HUES48 (cell line): ENCODE data around the gene CTSH.
"Not testable (repeated sequence)": the region's sequence is repeated elsewhere in the genome, so short reads cannot be mapped to it uniquely, and the experiment has no call there.

Experiments used
- H3K27ac ChIP-seq: one replicate; pipeline ENCODE4 v1.7.0; 2013; ENCODE audit warnings: low read depth, low read length, inconsistent platforms
- H3K27me3 ChIP-seq: 2 replicates; pipeline ENCODE4 v1.6.1; 2013; ENCODE audit warnings: mild to moderate bottlenecking, low read length; ENCODE audit not compliant: control insufficient read depth, insufficient read depth
- H3K36me3 ChIP-seq: 2 replicates; pipeline ENCODE4 v1.6.1; 2013; ENCODE audit warnings: low read length; ENCODE audit not compliant: control insufficient read depth, insufficient read depth
- H3K4me1 ChIP-seq: 2 replicates; pipeline ENCODE4 v1.6.1; 2013; ENCODE audit warnings: mild to moderate bottlenecking, low read length; ENCODE audit not compliant: control insufficient read depth, insufficient read depth
- H3K4me3 ChIP-seq: 2 replicates; pipeline ENCODE4 v1.5.1; 2013; ENCODE audit warnings: mild to moderate bottlenecking, low read depth, low read length
- H3K9ac ChIP-seq: 2 replicates; pipeline ENCODE4 v1.6.1; 2013; ENCODE audit warnings: mild to moderate bottlenecking, low read depth, low read length, moderate library complexity
- H3K9me3 ChIP-seq: 2 replicates; pipeline ENCODE4 v1.6.1; 2013; ENCODE audit warnings: low read length; ENCODE audit not compliant: control insufficient read depth, insufficient read depth

Gene CTSH

DNA sequence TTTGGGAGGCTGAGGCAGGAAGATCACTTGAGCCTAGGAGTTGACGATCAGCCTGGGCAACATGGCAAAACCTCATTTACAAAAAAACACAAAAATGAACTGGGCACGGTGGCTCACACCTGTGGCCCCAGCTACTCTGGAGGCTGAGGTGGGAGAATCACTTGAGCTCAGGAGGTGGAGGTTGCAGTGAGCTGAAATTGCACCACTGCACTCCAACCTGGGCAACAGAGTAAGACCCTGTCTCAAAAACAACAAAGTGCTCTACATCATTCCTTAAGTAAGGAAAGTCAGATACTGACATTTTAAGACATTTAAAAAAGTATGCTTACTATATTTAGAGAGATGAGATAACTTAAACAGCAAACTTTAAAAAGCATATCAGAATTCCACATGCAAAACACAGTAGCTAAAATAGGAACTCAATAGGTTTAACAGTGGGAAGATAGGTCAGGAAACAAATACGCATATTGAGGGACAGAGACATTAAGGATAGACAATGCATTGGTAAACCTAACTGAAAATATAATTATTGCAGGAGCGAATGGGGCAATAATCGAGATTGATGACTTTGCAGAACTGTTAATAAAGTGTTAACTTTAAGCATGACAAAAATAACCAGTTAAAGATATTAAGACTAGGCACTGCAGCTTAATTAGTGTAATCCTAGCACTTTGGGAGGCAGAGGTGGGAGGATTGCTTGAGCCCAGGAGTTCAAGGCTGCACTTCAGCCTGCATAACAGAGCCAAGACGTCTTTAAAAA lies 40.1 kb downstream of the CTSH start:
- Histone ChIP-seq H3K27me3 (no peaks in the 10 kb centered on the region), H3K9me3 (no peaks in the 10 kb centered on the region), H3K36me3 (peaks cover 81% of the 10 kb centered on the region), H3K9ac (no peak overlapping the region), H3K4me1 (peaks cover 8% of the 10 kb centered on the region), H3K4me3 (no peak overlapping the region), H3K27ac (no peak overlapping the region)

- H3K9ac ChIP-seq, H3K27ac ChIP-seq, H3K27me3 ChIP-seq, H3K4me1 ChIP-seq, H3K4me3 ChIP-seq, H3K9me3 ChIP-seq: not testable (repeated sequence)
- peaks cover 95% of the 10 kb centered on the region for H3K36me3 ChIP-seq
Observed at GRCh38 chr15:78902281-78903032, 42.4 kb downstream of the CTSH start.

DNA sequence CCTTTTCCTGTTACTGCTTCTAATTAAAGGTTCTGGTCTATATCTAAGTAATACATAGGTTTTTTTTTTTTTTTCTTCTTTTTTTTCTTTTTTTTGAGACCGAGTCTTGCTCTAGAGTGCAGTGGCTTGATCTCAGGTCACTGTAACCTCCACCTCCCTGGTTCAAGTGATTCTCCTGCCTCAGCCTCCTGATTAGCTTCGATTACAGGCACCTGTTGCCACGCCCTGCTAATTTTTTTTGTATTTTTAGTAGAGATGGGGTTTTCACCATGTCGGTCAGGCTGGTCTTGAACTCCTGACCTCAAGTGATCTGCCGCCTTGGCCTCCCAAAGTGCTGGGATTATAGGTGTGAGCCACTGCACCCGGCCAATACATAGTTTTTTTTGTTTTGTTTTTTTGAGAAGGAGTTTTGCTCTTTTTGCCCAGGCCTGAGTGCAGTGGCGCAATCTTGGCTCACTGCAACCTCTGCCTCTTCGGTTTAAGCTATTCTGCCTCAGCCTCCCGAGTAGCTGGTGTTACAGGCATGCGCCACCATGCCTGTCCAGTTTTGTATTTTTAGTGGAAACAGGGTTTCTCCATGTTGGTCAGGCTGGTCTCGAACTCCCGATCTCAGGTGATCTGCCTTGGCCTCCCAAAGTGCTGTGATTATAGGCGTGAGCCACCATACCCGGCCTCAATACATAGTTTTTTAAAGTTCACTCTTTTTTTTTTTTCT lies 43.9 kb downstream of the CTSH start:
- H3K9ac ChIP-seq, H3K27ac ChIP-seq, H3K27me3 ChIP-seq, H3K9me3 ChIP-seq, H3K4me1 ChIP-seq, H3K4me3 ChIP-seq: not testable (repeated sequence)
- H3K36me3 ChIP-seq, result peaks cover 99% of the 10 kb centered on the region

DNA sequence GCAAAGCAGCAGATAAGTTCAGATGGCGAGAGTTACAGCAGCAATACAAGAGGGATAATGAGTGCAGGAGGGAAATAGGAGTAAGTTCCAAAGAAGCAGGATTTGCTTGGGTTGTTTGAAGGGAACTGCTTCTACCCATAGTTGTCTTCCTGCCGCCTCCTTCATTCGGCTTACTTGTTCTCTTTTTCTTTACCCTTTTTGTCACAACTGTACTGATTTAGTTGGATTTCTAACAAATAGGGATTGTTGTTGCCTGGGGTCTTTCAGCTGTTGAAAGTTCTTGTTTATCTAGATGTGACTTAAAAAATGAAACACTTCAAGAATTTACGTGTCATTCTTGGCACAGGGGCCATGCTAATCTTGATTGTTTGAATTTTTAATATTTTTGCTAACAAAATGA lies 46.3 kb downstream of the CTSH start:
- Histone ChIP-seq H3K27ac (no peak overlapping the region), H3K9ac (no peak overlapping the region), H3K4me3 (no peak overlapping the region), H3K27me3 (no peaks in the 10 kb centered on the region), H3K4me1 (no peaks in the 10 kb centered on the region), H3K9me3 (no peaks in the 10 kb centered on the region), H3K36me3 (peaks cover 99% of the 10 kb centered on the region)

GRCh38 chr15:78895471-78895870 lies 49.4 kb downstream of the CTSH start:
- peaks cover 100% of the 10 kb centered on the region for H3K36me3 ChIP-seq
- H3K27me3 ChIP-seq, result no peaks in the 10 kb centered on the region
- no peak overlapping the region for H3K27ac ChIP-seq
- no peak overlapping the region for H3K4me3 ChIP-seq
- no peak overlapping the region for H3K9ac ChIP-seq
- H3K4me1 ChIP-seq, result no peaks in the 10 kb centered on the region
- no peaks in the 10 kb centered on the region for H3K9me3 ChIP-seq

DNA sequence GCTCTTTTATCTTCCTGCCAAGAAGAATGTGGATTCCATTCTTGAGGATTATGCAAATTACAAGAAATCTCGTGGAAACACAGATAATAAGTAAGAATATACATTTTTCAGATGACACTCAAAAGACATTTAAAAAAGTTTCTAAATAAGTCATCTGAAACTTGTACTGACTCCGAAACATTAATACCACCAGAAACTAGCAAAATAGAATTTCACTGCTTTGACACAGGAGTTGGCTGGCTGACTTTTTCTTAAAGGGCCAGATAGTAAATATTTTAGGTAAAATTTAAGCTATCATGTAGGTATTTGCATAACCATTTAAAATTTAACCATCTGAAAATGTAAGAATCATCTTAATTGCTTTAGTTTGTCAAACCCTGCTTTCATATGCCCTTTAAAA lies 51.3 kb downstream of the CTSH start:
- peaks cover 100% of the 10 kb centered on the region for H3K36me3 ChIP-seq

DNA sequence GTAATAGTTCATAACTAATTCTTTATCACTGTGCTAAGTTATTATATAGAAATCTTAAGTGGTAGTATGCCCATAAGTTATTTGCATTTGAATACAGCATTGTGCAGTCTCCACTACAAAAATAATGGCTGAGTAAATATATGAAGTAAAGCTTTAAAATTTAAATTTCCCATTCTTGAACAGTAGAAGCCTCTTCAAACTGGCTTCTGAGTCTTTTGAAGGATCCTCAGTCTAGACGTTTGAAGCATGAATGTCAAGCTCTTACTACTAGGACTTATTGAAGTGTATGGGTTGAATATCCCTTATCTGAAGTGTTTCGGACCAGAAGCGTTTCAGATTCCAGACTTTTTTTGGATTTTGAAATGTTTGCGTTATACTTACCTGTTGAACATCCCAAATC lies 55.8 kb downstream of the CTSH start:
- no peaks in the 10 kb centered on the region for H3K9me3 ChIP-seq
- H3K4me1 ChIP-seq, result no peaks in the 10 kb centered on the region
- no peak overlapping the region for H3K4me3 ChIP-seq
- peaks cover 96% of the 10 kb centered on the region for H3K36me3 ChIP-seq
- no peaks in the 10 kb centered on the region for H3K27me3 ChIP-seq
- H3K9ac ChIP-seq, result no peak overlapping the region
- no peak overlapping the region for H3K27ac ChIP-seq

More for the DNA sequence above, 51.3 kb downstream of the CTSH start:
- no peak overlapping the region for H3K27ac ChIP-seq
- H3K9ac ChIP-seq, result no peak overlapping the region
- no peaks in the 10 kb centered on the region for H3K9me3 ChIP-seq
- H3K4me3 ChIP-seq, result no peak overlapping the region
- H3K4me1 ChIP-seq, result no peaks in the 10 kb centered on the region
- no peaks in the 10 kb centered on the region for H3K27me3 ChIP-seq

DNA sequence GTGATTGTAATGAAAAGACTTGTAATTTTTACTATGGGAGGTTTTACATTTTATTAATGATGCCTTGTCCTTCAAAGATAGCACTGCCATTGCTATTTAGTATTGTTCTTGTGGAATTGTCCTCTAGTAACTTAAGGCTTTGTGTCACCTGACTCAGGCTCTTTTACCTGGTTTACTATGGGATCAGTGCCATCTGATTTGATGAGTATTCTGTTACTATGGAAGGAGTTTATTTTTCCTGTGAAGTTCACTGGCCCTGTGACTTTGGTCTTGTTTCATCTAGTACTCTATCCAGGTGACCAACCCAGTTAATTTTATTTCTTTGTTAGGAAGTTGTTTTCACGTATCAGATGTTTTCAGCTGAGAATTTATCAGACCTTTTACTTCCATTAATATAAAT lies 63.2 kb downstream of the CTSH start:
- Histone ChIP-seq H3K9me3 (no peaks in the 10 kb centered on the region), H3K9ac (no peak overlapping the region), H3K4me1 (peaks cover 25% of the 10 kb centered on the region), H3K27me3 (no peaks in the 10 kb centered on the region), H3K36me3 (peaks cover 76% of the 10 kb centered on the region), H3K4me3 (no peak overlapping the region), H3K27ac (no peak overlapping the region)

- no peak overlapping the region for H3K9ac ChIP-seq
- H3K4me3 ChIP-seq, result no peak overlapping the region
- no peaks in the 10 kb centered on the region for H3K9me3 ChIP-seq
- no peak overlapping the region for H3K27ac ChIP-seq
- no peaks in the 10 kb centered on the region for H3K27me3 ChIP-seq
- H3K4me1 ChIP-seq, result peaks cover 31% of the 10 kb centered on the region
- H3K36me3 ChIP-seq, result peaks cover 68% of the 10 kb centered on the region
Observed at GRCh38 chr15:78880813-78881212, 64.0 kb downstream of the CTSH start.

- no peak overlapping the region for H3K27ac ChIP-seq
Observed at GRCh38 chr15:78880242-78880533, 64.7 kb downstream of the CTSH start.

More at GRCh38 chr15:78880242-78880533, 64.7 kb downstream of the CTSH start:
- Histone ChIP-seq H3K4me1 (peaks cover 33% of the 10 kb centered on the region), H3K9ac (no peak overlapping the region), H3K27me3 (no peaks in the 10 kb centered on the region), H3K4me3 (no peak overlapping the region), H3K9me3 (no peaks in the 10 kb centered on the region), H3K36me3 (peaks cover 62% of the 10 kb centered on the region)
